ENCODE results near the gene TACC3.

Gene TACC3

DNA sequence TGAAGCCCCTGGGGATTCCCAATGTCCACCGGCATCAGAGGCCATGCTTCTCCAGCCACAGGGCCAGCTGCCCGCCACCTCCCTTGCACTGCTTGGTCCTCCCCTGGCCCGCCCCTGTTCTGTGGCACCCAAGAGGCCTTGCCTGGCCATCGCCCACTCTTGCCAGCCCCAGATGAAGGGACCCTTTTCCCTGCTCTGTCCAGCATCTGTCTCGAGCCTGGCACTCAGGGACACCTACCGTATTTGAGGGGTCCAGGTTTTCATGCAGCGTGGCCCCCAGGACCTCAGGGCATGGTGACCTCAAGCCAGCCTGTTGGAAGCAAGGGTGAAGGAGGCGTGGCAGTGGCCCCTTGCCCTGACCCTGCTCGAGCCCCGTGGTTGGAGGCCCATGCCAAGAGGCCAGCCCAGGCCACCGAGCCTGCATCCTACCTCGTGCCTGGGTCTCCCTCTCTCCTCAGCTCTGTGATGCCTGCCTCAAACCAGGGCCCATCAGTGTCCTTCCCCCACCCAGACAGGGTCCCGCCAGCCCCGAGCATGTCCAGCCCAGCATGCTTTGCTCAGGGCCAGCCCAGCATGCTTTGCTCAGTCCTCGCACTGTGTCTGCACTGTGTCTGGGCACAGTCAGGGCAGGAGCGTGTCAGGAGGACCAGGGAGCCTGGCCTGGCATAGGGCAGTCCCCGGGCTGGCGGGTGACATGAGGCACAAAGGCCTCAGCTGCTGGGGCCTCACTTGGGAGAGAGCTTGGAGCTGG is 57.5 kb downstream of the TACC3 start:
- no peak for DNase-seq

DNA sequence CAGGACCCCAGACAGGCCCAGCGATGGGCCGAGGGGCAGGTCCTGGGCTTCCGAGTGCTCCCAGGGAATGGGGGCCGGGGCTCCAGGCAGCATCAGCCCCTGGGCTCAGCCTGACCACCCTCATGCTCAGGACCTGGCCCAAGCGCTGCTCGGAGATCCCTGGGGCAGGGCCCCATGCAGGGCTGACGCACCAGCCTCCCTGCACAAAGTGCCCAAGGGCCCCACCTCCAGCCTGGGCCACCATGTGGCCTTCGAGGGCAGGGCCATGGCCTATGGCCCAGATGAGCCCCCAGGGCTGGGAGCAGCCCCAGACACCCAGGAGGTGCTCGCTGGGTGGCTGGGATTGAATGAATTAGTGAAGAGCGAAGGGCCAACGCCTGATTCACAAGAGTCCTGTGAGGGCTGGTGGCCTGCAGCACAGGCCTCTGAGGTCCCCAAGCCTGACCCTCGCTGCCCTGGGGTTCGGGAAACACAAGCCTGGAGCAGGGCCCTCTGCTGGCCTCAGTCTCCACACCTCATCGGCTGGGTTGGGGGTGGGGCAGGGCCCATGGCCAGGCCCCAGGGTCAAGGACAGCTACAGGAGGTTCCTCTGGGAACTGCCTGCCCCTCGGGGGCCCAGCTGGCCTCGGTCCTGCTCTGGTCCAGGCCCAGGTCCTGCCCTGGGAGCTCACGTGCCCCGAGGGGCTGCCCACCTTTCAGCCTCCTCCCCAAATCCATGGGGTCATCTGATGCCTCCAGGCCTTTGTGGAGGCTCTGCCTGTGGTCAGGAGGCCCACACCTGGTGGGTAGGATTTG is 58.5 kb downstream of the TACC3 start:
- DNase-seq: no peak

DNA sequence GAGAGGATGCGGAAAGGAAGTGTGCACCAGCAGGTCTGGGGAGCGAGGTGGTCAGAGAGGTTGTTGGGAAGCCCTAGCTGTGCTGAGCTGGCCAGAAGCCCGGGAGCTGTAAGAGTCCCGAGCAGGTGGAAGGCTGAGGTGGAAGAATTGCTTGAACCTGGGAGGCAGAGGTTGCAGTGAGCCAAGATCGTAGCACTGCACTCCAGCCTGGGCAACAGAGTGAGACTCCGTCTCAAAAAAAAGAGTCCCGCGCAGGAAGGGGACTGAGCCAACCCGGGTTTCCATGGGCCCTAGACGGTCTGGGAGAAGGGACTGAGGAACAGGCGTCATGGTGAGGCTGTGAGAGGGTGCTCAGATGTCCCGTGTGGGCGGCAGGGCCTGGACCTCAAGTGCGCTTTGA is 59.1 kb downstream of the TACC3 start:
- no peak for DNase-seq

DNA sequence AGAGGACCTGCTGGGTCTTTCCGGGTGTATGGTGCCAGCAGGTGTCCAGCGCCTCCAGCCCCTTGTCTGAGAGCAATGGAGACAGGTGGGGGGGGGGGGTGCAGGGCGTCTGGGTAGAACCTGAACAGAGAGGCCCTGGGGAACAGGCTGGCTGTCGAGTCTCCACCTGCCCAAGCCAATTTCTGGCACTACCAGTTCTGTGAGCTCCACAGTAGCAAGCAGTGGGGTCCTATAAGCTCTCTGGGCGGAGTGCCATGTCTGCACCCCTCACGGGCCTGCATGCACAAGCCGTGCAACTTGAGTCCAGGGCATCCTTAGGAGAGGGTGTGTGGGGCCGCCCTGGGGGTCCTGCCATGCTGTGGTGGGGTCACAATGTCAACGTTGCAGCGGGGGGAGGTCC is 61.7 kb downstream of the TACC3 start:
- no peak for DNase-seq

DNA sequence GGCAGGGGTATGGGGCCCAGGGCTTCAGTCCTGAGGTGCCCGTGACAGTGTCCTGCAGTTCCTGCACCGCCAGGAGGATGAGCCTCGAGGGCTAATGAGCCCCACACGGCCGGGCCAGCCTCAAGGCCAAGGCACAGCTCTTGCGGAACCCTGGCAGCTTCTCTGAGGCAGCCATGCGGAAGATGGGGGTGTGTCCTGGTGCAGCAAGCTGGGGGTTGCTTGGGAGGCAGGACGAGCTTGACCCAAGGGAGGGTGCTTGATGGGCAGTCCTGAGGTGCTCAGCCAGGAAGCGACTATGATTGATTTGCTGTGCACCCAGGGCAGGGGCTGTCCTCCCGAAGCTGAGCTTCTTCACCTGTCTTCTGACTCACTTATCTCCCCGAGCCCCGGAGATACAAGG is 62.6 kb downstream of the TACC3 start:
- no peak for DNase-seq

DNA sequence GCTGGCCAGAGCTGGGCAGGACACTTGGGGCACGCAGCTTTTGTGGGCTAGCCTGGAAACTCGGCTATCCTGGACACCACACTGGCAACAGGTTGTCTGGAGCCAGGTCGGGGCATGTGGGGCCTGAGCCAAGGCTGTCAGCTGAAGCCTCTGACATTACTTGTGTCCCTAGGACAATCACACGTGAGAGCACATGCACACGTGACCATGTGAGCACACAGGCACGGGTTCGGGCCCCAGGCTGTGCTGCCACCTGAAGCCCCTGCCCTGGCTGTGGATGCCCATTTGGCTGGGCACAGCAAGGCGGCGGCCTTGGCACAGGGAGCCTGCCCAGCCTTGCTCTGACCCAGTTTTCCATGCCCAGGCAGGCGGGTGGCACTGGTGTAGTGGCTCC is 63.1 kb downstream of the TACC3 start:
- DNase-seq: no peak

DNA sequence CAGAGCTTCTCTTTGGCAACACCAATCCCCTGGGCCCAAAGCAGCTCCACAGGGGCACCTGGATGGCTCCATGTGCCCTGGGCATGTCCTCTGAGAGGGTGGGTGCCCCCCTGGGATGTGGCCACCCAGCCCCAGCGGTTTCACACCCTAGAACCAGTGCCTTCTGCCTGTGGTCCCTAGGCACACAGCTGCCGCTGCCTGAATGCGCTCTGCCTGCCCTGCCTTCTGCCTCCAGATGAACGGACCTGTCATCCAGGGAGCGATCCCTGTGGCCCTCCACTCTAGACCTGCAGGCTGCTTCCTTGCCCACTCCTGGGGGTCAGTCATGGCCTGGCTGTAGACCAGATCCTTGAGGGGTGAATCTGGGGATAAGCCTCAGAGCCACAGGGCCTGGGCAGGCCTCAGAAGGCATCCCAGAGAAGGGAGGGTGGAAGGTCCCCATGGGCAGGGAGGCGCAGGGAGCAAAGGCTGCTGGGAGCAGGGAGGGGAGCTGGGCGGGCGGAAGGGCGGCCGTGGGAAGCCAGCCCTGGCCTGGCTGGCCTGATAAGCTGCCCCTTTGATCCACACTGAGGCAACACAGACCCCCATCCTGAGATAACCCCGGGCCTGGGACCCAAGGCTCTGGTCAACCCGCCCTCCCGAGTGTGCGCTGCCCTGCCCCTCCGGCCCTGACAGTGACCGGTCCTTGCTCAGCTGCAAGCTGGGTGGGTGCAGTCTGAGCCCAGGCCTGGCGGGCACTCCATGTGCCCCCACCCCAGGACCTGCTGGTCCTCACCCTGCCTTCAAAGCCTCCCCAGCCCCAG is 63.7 kb downstream of the TACC3 start:
- no peak for DNase-seq

DNA sequence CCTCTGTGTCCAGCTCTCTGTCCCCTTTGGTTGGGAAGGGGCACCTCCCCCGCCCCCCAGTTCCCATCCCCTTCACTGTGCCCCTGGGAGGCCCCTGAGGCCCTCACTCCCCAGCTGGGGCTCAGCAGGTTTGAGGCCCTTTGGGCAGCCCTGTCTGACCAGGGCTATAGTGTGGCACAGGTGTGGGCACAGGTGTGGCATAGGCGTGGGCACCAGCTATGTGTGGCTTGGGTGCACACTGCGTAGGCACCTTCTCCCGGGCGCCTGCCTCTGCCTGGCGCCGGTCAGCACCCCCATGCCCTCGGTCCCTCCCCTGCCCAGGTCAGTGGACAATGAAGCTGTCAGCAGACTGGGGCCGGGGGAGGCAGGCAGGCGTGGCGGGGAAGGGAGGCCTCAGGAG is 64.3 kb downstream of the TACC3 start:
- no peak for DNase-seq

DNA sequence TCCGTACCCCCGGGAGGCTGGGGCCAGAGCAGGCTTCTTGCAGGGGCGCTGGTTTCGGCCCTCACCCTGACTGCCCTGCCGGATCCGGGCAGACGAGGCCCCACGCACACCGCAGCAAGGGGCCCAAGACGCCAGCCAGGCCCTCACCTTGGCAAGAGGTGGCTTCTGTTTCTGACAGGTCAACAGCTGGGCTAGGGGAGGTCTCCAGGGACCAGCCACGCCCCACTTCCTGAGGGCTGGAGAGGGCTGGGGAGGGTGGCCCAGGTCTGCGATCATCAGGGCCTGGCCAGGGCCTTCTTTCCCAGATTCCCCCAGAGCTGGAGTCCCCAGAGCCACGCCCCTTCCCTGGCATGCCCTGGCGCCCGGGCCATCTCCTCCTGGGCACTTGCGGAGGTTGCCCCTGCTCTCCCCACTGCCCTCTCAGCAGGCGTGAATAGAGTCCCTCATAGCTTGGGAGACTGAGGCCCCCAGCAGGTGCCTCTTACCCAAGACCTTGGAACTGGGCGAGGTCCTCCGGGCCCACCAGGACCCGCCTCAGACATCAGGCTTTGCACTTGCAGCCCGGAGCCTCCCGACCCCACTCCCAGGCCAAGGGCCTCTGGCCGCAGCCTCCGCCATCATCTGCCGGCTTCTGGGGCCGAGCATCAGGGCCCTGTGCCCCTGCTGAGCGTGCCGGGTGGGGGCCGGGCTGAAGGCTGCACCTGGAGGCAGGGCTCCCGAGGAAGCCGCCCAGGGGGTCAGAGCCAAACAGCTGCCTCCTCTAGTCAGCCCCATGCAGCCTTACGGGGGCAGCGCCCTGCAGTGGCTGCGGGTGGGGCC is 65.4 kb downstream of the TACC3 start:
- no peak for DNase-seq

DNA sequence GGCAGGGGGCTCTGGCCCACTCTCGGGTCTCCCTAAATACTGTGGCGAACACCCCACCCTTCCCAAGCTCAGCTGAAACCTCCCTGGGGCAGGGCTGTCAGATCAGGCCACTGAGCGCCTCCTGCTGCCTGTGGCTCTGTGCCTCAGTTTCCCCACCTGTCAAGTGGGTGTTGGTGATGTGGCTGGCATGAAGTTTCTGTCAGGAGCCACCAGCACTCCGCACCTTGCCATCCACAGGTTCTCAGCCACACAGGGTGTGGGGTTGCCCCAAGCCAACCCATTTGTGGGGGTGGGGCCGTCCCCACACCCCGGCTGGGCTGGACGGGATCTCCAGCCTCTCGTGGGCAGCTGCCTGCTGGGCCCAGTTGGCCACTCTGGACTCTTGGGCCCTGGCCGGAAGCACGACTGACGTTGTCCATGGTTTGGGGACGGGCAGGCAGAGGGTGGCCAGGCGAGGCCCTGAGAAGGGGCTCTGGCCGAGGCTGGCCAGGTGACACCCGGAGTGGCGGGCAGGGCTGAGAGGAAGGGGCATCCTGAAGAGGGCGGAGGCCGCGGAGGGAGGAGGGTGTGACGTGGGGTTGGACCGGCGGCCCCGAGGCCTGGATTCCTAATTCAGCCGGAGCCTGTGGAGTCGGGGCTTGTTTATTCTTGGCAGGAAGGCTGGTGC is 66.2 kb downstream of the TACC3 start:
- DNase-seq: no peak

DNA sequence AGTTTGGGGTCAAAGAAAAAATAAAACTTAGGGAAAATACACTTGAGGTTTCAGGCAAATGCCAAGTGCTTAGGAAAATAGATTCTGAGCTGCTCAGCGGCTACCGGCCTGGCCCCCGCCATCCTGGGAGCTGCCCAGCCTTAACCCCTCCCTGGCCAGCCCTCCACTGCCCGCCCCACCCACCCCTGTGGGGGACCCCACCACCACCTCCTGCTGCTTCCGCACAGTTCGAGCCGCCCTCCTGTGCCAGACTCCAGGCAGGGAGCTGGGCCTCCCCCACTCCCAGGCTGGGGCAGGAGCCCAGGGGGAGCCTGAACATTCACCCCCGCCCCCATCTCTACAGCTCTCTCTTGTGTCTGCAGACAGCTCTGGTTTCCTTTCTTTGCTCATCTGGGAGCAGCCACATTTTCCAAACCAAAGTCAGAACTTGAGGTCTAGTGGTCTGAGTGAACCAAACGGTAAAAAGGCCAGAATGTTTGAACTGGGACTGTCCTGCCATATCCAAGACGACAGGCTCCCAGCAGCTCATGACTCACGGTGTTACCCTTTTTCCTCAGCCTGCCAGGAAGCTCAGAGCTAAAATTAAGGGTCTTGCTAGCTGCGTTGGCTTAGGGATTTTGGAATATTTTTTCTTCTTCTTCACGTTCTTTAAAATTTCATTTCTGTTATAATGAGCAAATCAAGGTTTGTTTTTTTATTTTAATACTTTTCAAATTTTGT is 67.1 kb downstream of the TACC3 start:
- no peak for DNase-seq

DNA sequence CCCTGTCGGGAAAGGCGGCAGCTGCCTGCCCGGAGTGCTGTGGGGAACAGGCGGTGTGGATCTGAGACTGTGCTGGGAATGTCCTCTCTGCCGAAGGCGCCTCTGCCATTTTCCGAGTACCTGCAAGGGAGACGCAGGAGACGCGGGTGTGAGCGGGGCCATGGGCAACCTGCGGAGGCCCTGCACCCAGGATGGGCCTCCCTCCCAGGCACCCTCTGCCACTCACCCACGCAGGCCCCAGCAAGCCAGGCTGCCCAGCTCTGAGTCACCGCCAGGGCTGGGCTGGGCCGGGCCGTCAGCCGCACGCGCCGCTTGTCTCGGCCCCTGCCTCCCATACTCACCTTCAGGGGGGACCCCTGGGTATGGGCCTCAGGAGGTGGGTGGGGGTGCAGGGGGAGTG is 68.2 kb downstream of the TACC3 start:
- no peak for DNase-seq

DNA sequence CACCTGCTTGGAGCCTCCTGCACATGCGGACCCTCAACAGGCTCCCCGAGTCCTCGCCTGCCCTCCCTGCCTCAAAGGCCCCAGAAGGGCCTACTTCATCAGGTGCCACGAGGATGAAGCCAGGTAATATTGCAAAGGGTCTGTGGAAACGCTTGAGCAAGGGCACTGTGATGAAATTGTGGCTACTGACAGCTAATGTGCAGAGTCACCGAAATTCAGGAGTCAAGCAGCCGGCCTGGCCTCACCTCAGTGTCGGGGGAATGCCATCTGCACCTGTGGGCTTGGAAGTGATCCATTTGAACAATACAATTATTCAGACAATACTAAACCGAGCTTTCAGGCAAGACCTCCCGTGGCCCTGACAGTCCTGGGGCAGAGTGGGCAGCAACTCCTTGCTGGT is 68.7 kb downstream of the TACC3 start:
- no peak for DNase-seq

DNA sequence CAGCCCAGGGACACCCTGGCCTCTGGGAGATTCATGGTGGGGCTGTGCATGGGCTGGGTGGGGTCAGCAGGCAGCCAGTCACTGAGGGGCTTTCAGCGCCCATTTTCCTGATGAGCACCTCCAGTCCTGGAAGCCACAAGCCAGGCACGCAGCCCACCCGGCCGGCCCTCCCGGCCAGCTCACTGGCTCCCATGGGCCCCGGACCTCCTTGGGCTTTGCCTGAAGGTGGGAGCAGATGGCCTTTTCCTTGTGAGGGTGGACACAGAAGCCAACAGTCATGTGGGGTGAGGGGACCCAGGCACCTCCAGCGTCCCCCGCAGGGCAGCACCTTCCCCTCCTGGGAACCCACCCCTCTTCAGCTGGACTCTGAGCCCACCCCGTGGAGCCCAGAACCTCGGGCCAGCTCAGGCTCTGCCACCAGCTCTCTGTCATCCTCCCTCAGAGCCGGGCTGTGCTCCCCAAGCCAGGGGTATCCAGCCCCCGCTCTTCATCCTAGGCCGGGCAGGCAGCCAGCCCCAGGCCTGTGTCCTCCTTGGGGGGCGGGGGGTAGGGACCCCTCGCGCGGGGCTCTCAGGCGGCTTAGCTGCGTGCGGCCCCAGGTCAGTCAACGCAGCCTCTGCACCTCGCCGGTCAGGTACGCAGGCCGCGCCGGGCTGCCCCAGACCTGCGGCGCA is 71.0 kb downstream of the TACC3 start:
- DNase-seq: no peak

DNA sequence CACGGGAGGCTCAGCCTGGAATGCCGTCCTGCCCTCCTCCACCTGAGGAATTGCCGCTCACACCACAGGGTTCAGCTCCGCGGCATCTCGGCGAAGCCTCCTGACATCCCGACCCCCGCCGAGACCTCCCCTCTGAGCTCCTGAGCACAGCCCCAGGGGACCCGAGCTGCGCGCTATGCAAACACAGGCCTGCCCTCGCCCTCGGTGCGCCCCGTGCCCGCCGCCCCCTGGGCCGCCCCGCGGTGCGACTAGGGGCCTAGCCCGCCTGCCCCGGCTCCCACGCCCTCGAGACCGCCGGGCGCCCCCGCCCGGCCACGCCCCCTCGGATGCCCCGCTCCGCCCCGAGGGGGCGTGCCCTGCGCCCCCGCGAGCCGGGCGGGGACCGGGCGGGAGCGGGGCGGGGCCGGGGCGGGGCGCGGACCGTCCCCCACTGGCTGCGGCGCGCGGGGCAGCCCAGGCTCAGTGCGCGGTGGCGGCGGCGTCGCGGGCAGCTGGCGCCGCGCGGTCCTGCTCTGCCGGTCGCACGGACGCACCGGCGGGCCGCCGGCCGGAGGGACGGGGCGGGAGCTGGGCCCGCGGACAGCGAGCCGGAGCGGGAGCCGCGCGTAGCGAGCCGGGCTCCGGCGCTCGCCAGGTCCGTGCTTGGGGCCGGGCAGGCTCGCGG is 71.6 kb downstream of the TACC3 start, which contains the start of gene FGFR3:
TSS of gene FGFR3 (plus strand) at position 462 of the 664 bp plus-strand sequence. CDS start 642 bp downstream, outside the sequence.
- no peak for DNase-seq

DNA sequence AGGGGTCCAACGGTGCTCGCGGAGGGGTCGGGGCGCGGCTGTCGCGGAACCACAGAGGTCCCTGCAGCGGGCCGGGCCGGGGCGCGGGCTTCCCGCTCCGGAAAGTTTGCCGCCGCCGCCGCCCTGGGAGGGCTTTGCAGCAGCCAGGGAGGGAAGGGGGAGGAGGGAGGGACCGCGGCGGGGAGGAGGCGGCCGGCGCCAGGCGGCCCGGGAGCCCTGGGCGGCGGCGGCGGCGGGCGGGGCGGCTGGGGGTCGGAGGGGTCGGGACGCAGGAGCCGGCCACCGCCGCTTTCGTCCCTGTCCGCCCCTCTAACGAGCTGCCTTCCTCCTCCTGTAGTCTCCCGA is 72.1 kb downstream of the TACC3 start:
- DNase-seq: no peak

DNA sequence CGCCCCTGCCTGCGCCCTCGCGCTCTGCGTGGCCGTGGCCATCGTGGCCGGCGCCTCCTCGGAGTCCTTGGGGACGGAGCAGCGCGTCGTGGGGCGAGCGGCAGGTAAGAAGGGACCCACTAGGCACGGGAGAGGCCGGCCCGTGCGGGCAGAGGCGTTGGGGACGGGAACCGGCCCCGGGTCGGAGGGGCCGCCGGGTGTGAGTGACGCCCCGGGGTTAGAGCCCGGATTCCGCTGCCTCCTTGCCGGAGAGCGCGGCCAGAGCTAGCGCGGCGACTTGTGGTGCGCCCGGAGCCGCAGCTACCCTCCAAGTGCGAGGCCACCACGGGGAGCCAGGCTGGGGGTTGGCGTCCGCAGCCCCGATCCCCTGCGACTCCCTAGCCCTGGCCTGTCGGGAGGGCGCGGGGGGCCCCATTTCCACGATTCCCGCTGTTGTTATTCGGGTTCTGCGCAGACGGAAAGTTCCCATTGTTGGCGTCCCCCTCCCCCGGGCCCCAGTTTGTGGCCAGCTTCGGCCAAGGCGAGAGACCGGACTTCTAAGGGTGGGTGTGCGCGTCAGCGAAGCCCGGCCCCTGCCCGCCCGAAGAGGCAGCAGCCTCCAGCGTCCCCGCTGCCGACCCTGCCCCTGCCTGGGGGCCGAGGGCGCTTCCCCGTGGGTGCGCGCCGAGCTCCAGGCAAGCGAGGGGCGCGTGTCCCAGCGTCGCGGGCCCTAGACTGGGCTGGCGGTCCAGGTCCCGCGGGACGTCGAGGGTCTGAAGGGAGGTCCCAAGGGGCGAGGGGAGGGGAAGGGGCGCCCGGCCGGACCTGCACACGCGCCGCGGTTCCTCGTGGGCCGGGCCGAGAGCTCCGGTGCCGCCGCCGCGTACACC is 72.9 kb downstream of the TACC3 start:
- no peak for DNase-seq

Data from NCI-H510A treated with DMSO at 0.1 percent for 48 hours (cell line).